Measurements from ENCODE around the gene ABLIM1. TPM values are rescaled to one million over a fixed set of nuclear protein-coding genes. Genes with fewer than 3 reads are reported as not detected.
A peak's percentile ranks its signal among the peaks of the same experiment; 100 is the strongest.

The ABLIM1 gene
- total and polyA plus RNA-seq, 4 donors: 72.1 to 103 (median 95.7) TPM

GRCh38 chr10:114576716-114577115 is 81.4 kb downstream of the ABLIM1 start:
- Histone ChIP-seq H3K27ac (ENCODE audit: low read depth, low read length) (no peak overlapping the region), H3K9me3 (ENCODE audit: control insufficient read depth, insufficient read depth, low read length) (no peaks in the 10 kb centered on the region), H3K4me3 (ENCODE audit: low read depth, low read length) (no peak overlapping the region), H3K27me3 (ENCODE audit: control insufficient read depth, insufficient read depth, low read length) (no peaks in the 10 kb centered on the region), H3K4me1 (ENCODE audit: control insufficient read depth, insufficient read depth, low read length) (peaks cover 7% of the 10 kb centered on the region), H3K36me3 (ENCODE audit: control insufficient read depth, insufficient read depth, low read length) (peaks cover 3% of the 10 kb centered on the region)
- 67% methylated on average over 1 of the region's 3 CpGs for WGBS (ENCODE audit: insufficient coverage)
- no peak for DNase-seq (ENCODE audit: low read depth in 4 of 6, low spot score in 6 of 6)

GRCh38 chr10:114576132-114576487 is 82.0 kb downstream of the ABLIM1 start:
- DNase-seq (ENCODE audit: low read depth in 4 of 6, low spot score in 6 of 6): no peak
- no peaks in the 10 kb centered on the region for H3K9me3 ChIP-seq (ENCODE audit: control insufficient read depth, insufficient read depth, low read length)
- H3K27me3 ChIP-seq (ENCODE audit: control insufficient read depth, insufficient read depth, low read length): no peaks in the 10 kb centered on the region
- peaks cover 3% of the 10 kb centered on the region for H3K36me3 ChIP-seq (ENCODE audit: control insufficient read depth, insufficient read depth, low read length)
- no peak overlapping the region for H3K27ac ChIP-seq (ENCODE audit: low read depth, low read length)
- no peak overlapping the region for H3K4me3 ChIP-seq (ENCODE audit: low read depth, low read length)
- H3K4me1 ChIP-seq (ENCODE audit: control insufficient read depth, insufficient read depth, low read length): peaks cover 9% of the 10 kb centered on the region
- WGBS (ENCODE audit: insufficient coverage): 80% methylated on average over 2 of the region's 2 CpGs

- H3K9me3 ChIP-seq (ENCODE audit: control insufficient read depth, insufficient read depth, low read length): no peaks in the 10 kb centered on the region
- no peak for DNase-seq (ENCODE audit: low read depth in 4 of 6, low spot score in 6 of 6)
- no peak overlapping the region for H3K27ac ChIP-seq (ENCODE audit: low read depth, low read length)
- WGBS (ENCODE audit: insufficient coverage): 98% methylated on average over 6 of the region's 9 CpGs
- no peaks in the 10 kb centered on the region for H3K27me3 ChIP-seq (ENCODE audit: control insufficient read depth, insufficient read depth, low read length)
- peaks cover 11% of the 10 kb centered on the region for H3K4me1 ChIP-seq (ENCODE audit: control insufficient read depth, insufficient read depth, low read length)
- peaks cover 3% of the 10 kb centered on the region for H3K36me3 ChIP-seq (ENCODE audit: control insufficient read depth, insufficient read depth, low read length)
- H3K4me3 ChIP-seq (ENCODE audit: low read depth, low read length): no peak overlapping the region
These were observed 82.5 kb downstream of the ABLIM1 start for GRCh38 chr10:114575417-114576131.

- H3K27me3 ChIP-seq (ENCODE audit: control insufficient read depth, insufficient read depth, low read length): no peaks in the 10 kb centered on the region
- H3K4me1 ChIP-seq (ENCODE audit: control insufficient read depth, insufficient read depth, low read length): peaks cover 11% of the 10 kb centered on the region
- H3K36me3 ChIP-seq (ENCODE audit: control insufficient read depth, insufficient read depth, low read length): peaks cover 3% of the 10 kb centered on the region
- WGBS (ENCODE audit: insufficient coverage): 80% methylated on average over 3 of the region's 6 CpGs
- no peaks in the 10 kb centered on the region for H3K9me3 ChIP-seq (ENCODE audit: control insufficient read depth, insufficient read depth, low read length)
- H3K4me3 ChIP-seq (ENCODE audit: low read depth, low read length): no peak overlapping the region
- no peak overlapping the region for H3K27ac ChIP-seq (ENCODE audit: low read depth, low read length)
- DNase-seq (ENCODE audit: low read depth in 4 of 6, low spot score in 6 of 6): no peak
These were observed 84.6 kb downstream of the ABLIM1 start for GRCh38 chr10:114573330-114574045.

DNA sequence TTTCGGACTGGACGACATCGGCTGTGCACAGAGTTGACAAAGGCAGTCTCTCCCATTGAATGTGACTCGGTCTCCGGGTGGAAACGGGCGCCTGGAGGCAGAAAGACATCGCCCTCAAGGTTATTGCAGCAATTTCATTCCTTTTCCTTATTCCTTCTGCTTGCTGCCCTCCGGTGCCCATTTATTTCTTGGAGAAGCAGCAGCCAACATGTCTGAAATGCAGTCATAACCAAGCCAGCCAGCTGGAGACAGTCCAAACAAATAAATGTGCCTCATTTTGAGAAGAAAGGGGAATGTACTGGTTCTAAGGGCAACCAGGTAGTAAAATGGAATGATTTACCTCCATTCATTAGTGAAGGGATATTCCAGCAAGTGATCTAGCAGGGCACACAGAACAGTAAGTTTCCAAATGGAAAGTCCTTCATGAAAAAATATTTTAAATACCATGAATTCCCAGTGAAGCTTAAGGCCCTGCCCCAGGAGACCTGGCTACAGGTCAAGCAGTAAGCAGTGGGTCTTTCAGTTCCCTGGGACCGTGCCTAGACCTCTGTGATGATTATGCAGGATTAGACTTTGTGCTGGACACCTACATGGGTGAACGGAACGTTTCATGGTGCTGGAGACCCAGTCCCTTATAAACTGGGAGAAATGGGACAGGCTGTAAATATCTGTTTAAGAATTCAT is 86.6 kb downstream of the ABLIM1 start:
- H3K4me3 ChIP-seq (ENCODE audit: low read depth, low read length): no peak overlapping the region
- peaks cover 11% of the 10 kb centered on the region for H3K4me1 ChIP-seq (ENCODE audit: control insufficient read depth, insufficient read depth, low read length)
- peaks cover 3% of the 10 kb centered on the region for H3K36me3 ChIP-seq (ENCODE audit: control insufficient read depth, insufficient read depth, low read length)
- H3K27ac ChIP-seq (ENCODE audit: low read depth, low read length): no peak overlapping the region
- 54% methylated on average over 7 of the region's 12 CpGs for WGBS (ENCODE audit: insufficient coverage)
- no peaks in the 10 kb centered on the region for H3K9me3 ChIP-seq (ENCODE audit: control insufficient read depth, insufficient read depth, low read length)
- H3K27me3 ChIP-seq (ENCODE audit: control insufficient read depth, insufficient read depth, low read length): no peaks in the 10 kb centered on the region
- peak in 3 of 6 donors; percentile 36 to 81 (median 67) for DNase-seq (ENCODE audit: low read depth in 4 of 6, low spot score in 6 of 6)

DNA sequence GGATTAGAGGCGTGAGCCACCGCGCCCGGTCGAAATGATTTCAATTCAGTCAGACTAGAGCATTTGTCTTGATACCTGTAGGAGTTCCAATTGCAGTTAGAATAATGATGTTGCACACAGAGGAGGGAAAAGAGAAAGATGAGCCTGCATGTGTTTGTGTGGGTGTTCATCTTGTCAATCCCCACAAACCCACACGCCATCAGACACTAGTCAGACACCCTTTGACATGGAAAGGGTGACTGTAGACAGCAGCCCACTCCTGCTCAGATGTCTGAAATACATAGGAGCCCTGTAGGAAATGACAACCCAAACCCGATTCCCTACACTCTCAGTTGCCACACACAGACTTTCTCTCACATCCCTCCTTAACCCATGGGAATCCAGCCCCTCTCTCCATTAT is 92.0 kb downstream of the ABLIM1 start:
- H3K27ac ChIP-seq (ENCODE audit: low read depth, low read length): no peak overlapping the region
- H3K27me3 ChIP-seq (ENCODE audit: control insufficient read depth, insufficient read depth, low read length): no peaks in the 10 kb centered on the region
- DNase-seq (ENCODE audit: low read depth in 4 of 6, low spot score in 6 of 6): no peak
- H3K9me3 ChIP-seq (ENCODE audit: control insufficient read depth, insufficient read depth, low read length): no peaks in the 10 kb centered on the region
- 90% methylated on average over 5 of the region's 7 CpGs for WGBS (ENCODE audit: insufficient coverage)
- H3K4me1 ChIP-seq (ENCODE audit: control insufficient read depth, insufficient read depth, low read length): peaks cover 1% of the 10 kb centered on the region
- no peak overlapping the region for H3K4me3 ChIP-seq (ENCODE audit: low read depth, low read length)
- H3K36me3 ChIP-seq (ENCODE audit: control insufficient read depth, insufficient read depth, low read length): no peaks in the 10 kb centered on the region

DNA sequence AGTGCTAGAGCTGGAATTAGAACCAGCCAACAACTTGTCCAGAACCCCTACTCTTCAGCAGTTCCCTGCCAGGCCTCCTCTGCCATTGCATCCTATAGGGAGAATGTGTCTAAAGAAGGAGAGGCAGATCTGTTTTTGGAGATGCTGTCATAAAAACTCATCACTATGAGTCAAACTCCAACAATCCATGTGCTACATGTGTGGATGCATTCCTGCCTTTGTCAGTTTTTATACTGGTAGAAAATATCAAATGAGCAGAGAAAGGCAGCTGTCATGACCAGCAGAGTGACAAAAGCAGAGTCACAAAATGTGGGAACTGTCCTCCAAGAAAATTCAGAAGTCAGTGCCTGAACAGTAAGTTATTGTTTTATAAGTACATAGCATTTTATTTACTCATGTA is 93.0 kb downstream of the ABLIM1 start:
- no peak overlapping the region for H3K27ac ChIP-seq (ENCODE audit: low read depth, low read length)
- no peaks in the 10 kb centered on the region for H3K4me1 ChIP-seq (ENCODE audit: control insufficient read depth, insufficient read depth, low read length)
- no peaks in the 10 kb centered on the region for H3K36me3 ChIP-seq (ENCODE audit: control insufficient read depth, insufficient read depth, low read length)
- H3K27me3 ChIP-seq (ENCODE audit: control insufficient read depth, insufficient read depth, low read length): no peaks in the 10 kb centered on the region
- H3K4me3 ChIP-seq (ENCODE audit: low read depth, low read length): no peak overlapping the region
- no peaks in the 10 kb centered on the region for H3K9me3 ChIP-seq (ENCODE audit: control insufficient read depth, insufficient read depth, low read length)
- DNase-seq (ENCODE audit: low read depth in 4 of 6, low spot score in 6 of 6): no peak

DNA sequence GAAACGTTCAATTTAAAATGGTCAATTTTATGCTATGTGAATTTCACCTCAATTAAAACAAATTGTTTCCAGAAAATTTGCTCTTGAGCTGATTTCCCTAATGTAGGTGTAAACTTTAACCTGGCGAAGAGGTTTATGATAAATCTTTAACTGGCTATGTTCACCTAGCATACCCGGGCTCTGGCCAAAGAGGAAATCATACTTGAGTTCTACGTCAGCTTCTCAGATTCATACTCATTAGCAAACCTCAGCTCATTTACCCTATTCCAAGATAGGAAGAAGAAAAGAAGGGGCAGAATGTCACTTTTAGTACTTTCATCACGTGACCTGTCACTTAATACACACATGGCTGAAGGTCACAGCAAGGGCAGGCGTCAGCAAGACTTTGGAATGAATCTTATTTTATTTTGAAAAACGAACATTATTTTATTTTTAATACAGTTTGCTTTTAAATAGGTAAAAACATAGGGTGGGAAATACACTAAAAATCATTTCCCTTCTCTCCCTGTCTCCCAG is 97.0 kb downstream of the ABLIM1 start:
- no peak for DNase-seq (ENCODE audit: low read depth in 4 of 6, low spot score in 6 of 6)
- WGBS (ENCODE audit: insufficient coverage): no CpG with 5 or more reads among the region's 7 CpGs

DNA sequence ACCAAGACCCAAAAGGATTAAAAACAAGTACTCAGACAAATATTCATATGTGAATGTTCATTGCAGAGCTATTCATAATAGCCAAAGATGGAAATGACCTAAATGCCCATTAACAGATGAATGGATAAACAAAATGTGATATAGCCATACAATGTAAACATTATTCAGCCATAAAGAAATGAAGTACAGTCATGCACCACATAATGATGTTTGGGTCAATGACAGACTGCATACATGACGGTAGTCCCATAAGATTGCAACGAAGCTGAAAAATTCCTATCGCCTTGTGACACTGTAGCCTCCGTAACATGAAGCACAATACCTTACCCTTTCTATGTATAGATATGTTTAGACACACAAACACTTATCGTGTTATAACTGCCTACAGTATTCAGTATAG is 97.9 kb downstream of the ABLIM1 start:
- no peak for DNase-seq (ENCODE audit: low read depth in 4 of 6, low spot score in 6 of 6)

More for the DNA sequence above, 97.0 kb downstream of the ABLIM1 start:
- Histone ChIP-seq H3K9me3 (ENCODE audit: control insufficient read depth, insufficient read depth, low read length) (peaks cover 2% of the 10 kb centered on the region), H3K4me1 (ENCODE audit: control insufficient read depth, insufficient read depth, low read length) (no peaks in the 10 kb centered on the region), H3K36me3 (ENCODE audit: control insufficient read depth, insufficient read depth, low read length) (no peaks in the 10 kb centered on the region), H3K27me3 (ENCODE audit: control insufficient read depth, insufficient read depth, low read length) (no peaks in the 10 kb centered on the region), H3K27ac (ENCODE audit: low read depth, low read length) (no peak overlapping the region), H3K4me3 (ENCODE audit: low read depth, low read length) (no peak overlapping the region)

More for the DNA sequence above, 97.9 kb downstream of the ABLIM1 start:
- no peaks in the 10 kb centered on the region for H3K27me3 ChIP-seq (ENCODE audit: control insufficient read depth, insufficient read depth, low read length)
- H3K36me3 ChIP-seq (ENCODE audit: control insufficient read depth, insufficient read depth, low read length): no peaks in the 10 kb centered on the region
- no CpG with 5 or more reads among the region's 5 CpGs for WGBS (ENCODE audit: insufficient coverage)
- no peaks in the 10 kb centered on the region for H3K4me1 ChIP-seq (ENCODE audit: control insufficient read depth, insufficient read depth, low read length)
- H3K9me3 ChIP-seq (ENCODE audit: control insufficient read depth, insufficient read depth, low read length): peaks cover 2% of the 10 kb centered on the region
- H3K4me3 ChIP-seq (ENCODE audit: low read depth, low read length): no peak overlapping the region
- no peak overlapping the region for H3K27ac ChIP-seq (ENCODE audit: low read depth, low read length)

All from spinal cord (tissue), 10 donors.